A549 (cell line): ENCODE measurements around the gene ZNF12.

Source experiments
- BCL3 ChIP-seq: fragments of >200 bp; sonication (Bioruptor Twin); formaldehyde crosslinking; IDR thresholded peaks from 3 replicates; pipeline ENCODE4 v1.6.1; 2016
- CEBPB ChIP-seq, 2 experiments: fragments of >200 bp in 1 of 2; sonication (Bioruptor Twin) in 1 of 2; formaldehyde crosslinking in 1 of 2; IDR thresholded peaks; 2 replicates each; pipeline ENCODE4 v1.6.1; 2012 to 2016
- CHD2 ChIP-seq: fragments of 150-350 bp; IDR thresholded peaks from 2 replicates; pipeline ENCODE4 v1.6.1; 2014; ENCODE audit warnings: low read length; ENCODE audit not compliant: partially characterized antibody
- CHD4 ChIP-seq: fragments of 200-600 bp; sonication (generic); IDR thresholded peaks from 2 replicates; pipeline ENCODE4 v1.6.1; 2016; ENCODE audit warnings: antibody characterized with exemption, mild to moderate bottlenecking, borderline replicate concordance
- CTCF ChIP-seq: fragments of >200 bp; sonication (Bioruptor Twin); formaldehyde crosslinking; IDR thresholded peaks from 3 replicates; pipeline ENCODE4 v1.5.1; 2016
- FOSL2 ChIP-seq, 2 experiments: fragments of 450-650 bp in 1 of 2; fragments of >200 bp in 1 of 2; sonication (Bioruptor Twin) in 1 of 2; formaldehyde crosslinking; IDR thresholded peaks; 2 replicates each; pipeline versions ENCODE4 v1.5.0 to v1.6.1; 2016 to 2020; ENCODE audit warnings: mild to moderate bottlenecking in 1 of 2, moderate library complexity in 1 of 2
- GATA3 ChIP-seq: IDR thresholded peaks from 2 replicates; pipeline ENCODE4 v1.6.1; 2012; ENCODE audit warnings: borderline replicate concordance
- JUN ChIP-seq, 2 experiments: fragments of >200 bp; sonication (Bioruptor Twin); formaldehyde crosslinking; IDR thresholded peaks; 2 replicates in 1 of 2; 3 replicates in 1 of 2; pipeline ENCODE4 v1.6.1; 2016 to 2017
- MYC ChIP-seq: IDR thresholded peaks from 2 replicates; pipeline ENCODE4 v1.6.1; 2012; ENCODE audit warnings: mild to moderate bottlenecking, inconsistent platforms, low read length, improper control_type of control experiment, borderline replicate concordance
- POLR2A ChIP-seq: IDR thresholded peaks from 2 replicates; pipeline ENCODE4 v1.6.1; 2012; ENCODE audit warnings: mild to moderate bottlenecking, low read length
- SMC3 ChIP-seq: fragments of >200 bp; sonication (Bioruptor Twin); formaldehyde crosslinking; IDR thresholded peaks from 3 replicates; pipeline ENCODE4 v1.6.1; 2018; ENCODE audit warnings: inconsistent platforms

GRCh38 chr7:6708304-6708703, 1.6 kb upstream of the ZNF12 start:
- TF ChIP-seq POLR2A (no peak), CTCF (no peak), JUN (IDR thresholded peaks at IDR 0.05) (no peak), CHD4 (no peak), CHD2 (no peak), SMC3 (no peak), MYC (no peak), BCL3 (no peak), FOSL2 (IDR thresholded peaks at IDR 0.05) (no peak), FOSL2 (CRISPR knock-in tag; IDR thresholded peaks at IDR 0.05) (no peak), CEBPB (IDR thresholded peaks at IDR 0.05) (no peak), GATA3 (no peak)
